ENCODE results near the gene GRK3.

- TF ChIP-seq ZNF274 (IDR thresholded peaks at IDR 0.05; ENCODE audit: low read depth, low read length) = no peak
- no peak for TF ChIP-seq YY1 (IDR thresholded peaks at IDR 0.05; ENCODE audit: insufficient read depth, insufficient read length)
- TF ChIP-seq SUZ12 (IDR thresholded peaks at IDR 0.05; ENCODE audit: extremely low read depth, insufficient read depth, insufficient read length) = no peak
Observed at GRCh38 chr22:25702040-25702439, 137.6 kb downstream of the GRK3 start.

Data from NT2/D1 (cell line).